Ramos (cell line): Measurements from ENCODE around the gene TUSC2.

Source experiments
- in situ Hi-C: fragments of 300-500 bp; cut with MboI; formaldehyde crosslinking; loops from one replicate; pipeline ENCODE4 v1.14.3; 2022; ENCODE audit warnings: low sequenced_read_pairs; ENCODE audit not compliant: unreplicated experiment

Gene TUSC2

GRCh38 chr3:50327943-50328691, at the start of gene TUSC2:
Gene TUSC2, minus strand, starts transcription at chr3:50328223. Its CDS starts 124 bp downstream, at chr3:50328099.
- in situ Hi-C loops = no loop called here

- in situ Hi-C loops = no loop called here
Measured at GRCh38 chr3:50375258-50375931, 47.4 kb upstream of the TUSC2 start.

GRCh38 chr3:50374363-50375257, 46.6 kb upstream of the TUSC2 start:
- in situ Hi-C loops = no loop called here

GRCh38 chr3:50373146-50374051, 45.4 kb upstream of the TUSC2 start:
- in situ Hi-C loops = no loop called here

GRCh38 chr3:50372349-50372748, 44.3 kb upstream of the TUSC2 start:
- in situ Hi-C loops = no loop called here

- in situ Hi-C loops = no loop called here
Measured at GRCh38 chr3:50371133-50371685, 43.2 kb upstream of the TUSC2 start.

- in situ Hi-C loops = no loop called here
Measured at GRCh38 chr3:50370594-50370993, 42.6 kb upstream of the TUSC2 start.

GRCh38 chr3:50369012-50369670, 41.1 kb upstream of the TUSC2 start:
- in situ Hi-C loops = no loop called here

GRCh38 chr3:50365842-50366220, 37.8 kb upstream of the TUSC2 start:
- in situ Hi-C loops = no loop called here

- in situ Hi-C loops = no loop called here
Measured at GRCh38 chr3:50365080-50365841, 37.2 kb upstream of the TUSC2 start.

GRCh38 chr3:50364573-50365079, 36.6 kb upstream of the TUSC2 start:
- in situ Hi-C loops = no loop called here

- in situ Hi-C loops = no loop called here
Measured at GRCh38 chr3:50359760-50360110, 31.7 kb upstream of the TUSC2 start.

GRCh38 chr3:50358911-50359759, 31.1 kb upstream of the TUSC2 start, which contains the start of gene TMEM115:
Gene TMEM115, minus strand, starts transcription at chr3:50359521. Its CDS starts 458 bp downstream, at chr3:50359063.
- in situ Hi-C loops = no loop called here

- in situ Hi-C loops = no loop called here
Measured at GRCh38 chr3:50358355-50358910, 30.4 kb upstream of the TUSC2 start.

- in situ Hi-C loops = no loop called here
Measured at GRCh38 chr3:50357481-50357880, 29.5 kb upstream of the TUSC2 start.

GRCh38 chr3:50356553-50356952, 28.5 kb upstream of the TUSC2 start:
- in situ Hi-C loops = no loop called here
